ENCODE data around the gene MTM1. TPM values are rescaled to one million over a fixed set of nuclear protein-coding genes. Genes with fewer than 3 reads are reported as not detected.

Gene MTM1
- total and polyA plus RNA-seq, 2 experiments from 2014 or later, result 3.8 to 3.9 TPM

GRCh38 chrX:150551963-150552362 lies 16.5 kb upstream of the MTM1 start:
- Histone ChIP-seq H3K27me3 (no peaks in the 10 kb centered on the region), H3K9me3 (ENCODE audit: low read depth) (no peaks in the 10 kb centered on the region), H3K4me3 (no peak overlapping the region), H3K36me3 (no peaks in the 10 kb centered on the region), H3K27ac (no peak overlapping the region), H3K4me1 (ENCODE audit: low read depth) (no peaks in the 10 kb centered on the region)
- TF ChIP-seq CTCF (IDR thresholded peaks at IDR 0.05; ENCODE audit: low read depth, low read length), result no peak
- DNase-seq (ENCODE audit: low read depth in 1 of 2, low spot score in 1 of 2), result no peak

GRCh38 chrX:150558424-150558823 lies 10.0 kb upstream of the MTM1 start:
- Histone ChIP-seq H3K9me3 (ENCODE audit: low read depth) (no peaks in the 10 kb centered on the region), H3K36me3 (no peaks in the 10 kb centered on the region), H3K27me3 (no peaks in the 10 kb centered on the region), H3K4me3 (no peak overlapping the region), H3K27ac (no peak overlapping the region), H3K4me1 (ENCODE audit: low read depth) (no peaks in the 10 kb centered on the region)
- no peak for DNase-seq (ENCODE audit: low read depth in 1 of 2, low spot score in 1 of 2)
- no peak for TF ChIP-seq CTCF (IDR thresholded peaks at IDR 0.05; ENCODE audit: low read depth, low read length)

GRCh38 chrX:150564838-150565237 lies 3.6 kb upstream of the MTM1 start:
- H3K4me1 ChIP-seq (ENCODE audit: low read depth), result no peaks in the 10 kb centered on the region

GRCh38 chrX:150565551-150565950 lies 2.9 kb upstream of the MTM1 start:
- Histone ChIP-seq H3K4me1 (ENCODE audit: low read depth) (no peaks in the 10 kb centered on the region), H3K4me3 (no peak overlapping the region), H3K27ac (no peak overlapping the region), H3K27me3 (no peaks in the 10 kb centered on the region), H3K36me3 (no peaks in the 10 kb centered on the region), H3K9me3 (ENCODE audit: low read depth) (no peaks in the 10 kb centered on the region)
- DNase-seq (ENCODE audit: low read depth in 1 of 2, low spot score in 1 of 2), result no peak
- TF ChIP-seq CTCF (IDR thresholded peaks at IDR 0.05; ENCODE audit: low read depth, low read length), result no peak

More at GRCh38 chrX:150564838-150565237, 3.6 kb upstream of the MTM1 start:
- H3K4me3 ChIP-seq, result no peak overlapping the region
- H3K27ac ChIP-seq, result no peak overlapping the region
- H3K27me3 ChIP-seq, result no peaks in the 10 kb centered on the region
- DNase-seq (ENCODE audit: low read depth in 1 of 2, low spot score in 1 of 2), result no peak
- no peak for TF ChIP-seq CTCF (IDR thresholded peaks at IDR 0.05; ENCODE audit: low read depth, low read length)
- no peaks in the 10 kb centered on the region for H3K36me3 ChIP-seq
- no peaks in the 10 kb centered on the region for H3K9me3 ChIP-seq (ENCODE audit: low read depth)

GRCh38 chrX:150566734-150567182 lies 1.7 kb upstream of the MTM1 start:
- DNase-seq (ENCODE audit: low read depth in 1 of 2, low spot score in 1 of 2), result no peak
- Histone ChIP-seq H3K9me3 (ENCODE audit: low read depth) (no peaks in the 10 kb centered on the region), H3K27me3 (no peaks in the 10 kb centered on the region), H3K4me3 (no peak overlapping the region), H3K36me3 (no peaks in the 10 kb centered on the region), H3K27ac (no peak overlapping the region), H3K4me1 (ENCODE audit: low read depth) (no peaks in the 10 kb centered on the region)
- no peak for TF ChIP-seq CTCF (IDR thresholded peaks at IDR 0.05; ENCODE audit: low read depth, low read length)
